ENCODE data around the gene CHRNB2. TPM values are rescaled to one million over a fixed set of nuclear protein-coding genes. Genes with fewer than 3 reads are reported as not detected.

The CHRNB2 gene
- total and polyA plus RNA-seq, 9 of the 15 experiments (the other 6 are each of a cell fraction or from before 2014, with no cell fraction given), result 0.01 TPM; not detected in 8

GRCh38 chr1:154627257-154628120 is 59.9 kb downstream of the CHRNB2 start (continued):
- TF ChIP-seq THRA (IDR thresholded peaks at IDR 0.05) (no peak), GTF3C2 (IDR thresholded peaks at IDR 0.05; ENCODE audit: borderline replicate concordance, extremely low read depth, insufficient read length) (no peak), TBL1XR1 (IDR thresholded peaks at IDR 0.05; ENCODE audit: low read length in 2 of 2) (peak in 1 of 2 experiments; percentile 43; a peak in 1 of 4 replicates), ZNF277 (CRISPR knock-in tag; IDR thresholded peaks at IDR 0.05; ENCODE audit: borderline replicate concordance) (no peak), MYBL2 (IDR thresholded peaks at IDR 0.05; ENCODE audit: low read depth) (peak; percentile 52; the same call in 1 of the 2 replicates), MYBL2 (CRISPR knock-in tag; IDR thresholded peaks at IDR 0.05; ENCODE audit: borderline replicate concordance) (no peak), HES1 (IDR thresholded peaks at IDR 0.05; ENCODE audit: low read depth) (no peak; the same call in 1 of the 2 replicates), OTX1 (CRISPR knock-in tag; IDR thresholded peaks at IDR 0.05) (no peak), ZNF3 (CRISPR knock-in tag; IDR thresholded peaks at IDR 0.05) (no peak), KLF16 (IDR thresholded peaks at IDR 0.05) (peak; percentile 73), ZNF445 (CRISPR knock-in tag; IDR thresholded peaks at IDR 0.05; ENCODE audit: low read depth) (no peak), ZFP30 (CRISPR knock-in tag; IDR thresholded peaks at IDR 0.05; ENCODE audit: borderline replicate concordance) (no peak), DPF2 (IDR thresholded peaks at IDR 0.05) (0 out of 2 replicates have a peak, but pooled peaks have one; percentile 39), ZNF561 (CRISPR knock-in tag; conservative IDR thresholded peaks at IDR 0.05) (no peak), CAMTA2 (CRISPR knock-in tag; conservative IDR thresholded peaks at IDR 0.05) (no peak), NR4A1 (CRISPR knock-in tag; IDR thresholded peaks at IDR 0.05) (no peak), NR4A1 (tag; IDR thresholded peaks at IDR 0.05) (no peak), WHSC1 (IDR thresholded peaks at IDR 0.05; ENCODE audit: low read length) (no peak), ZNF436 (CRISPR knock-in tag; IDR thresholded peaks at IDR 0.05) (no peak), MCM7 (IDR thresholded peaks at IDR 0.05) (no peak), PHB2 (IDR thresholded peaks at IDR 0.05; ENCODE audit: low read depth) (no peak), ZSCAN32 (CRISPR knock-in tag; IDR thresholded peaks at IDR 0.05) (peak; percentile 31; the same call in 1 of the 2 replicates), ZNF263 (CRISPR knock-in tag; IDR thresholded peaks at IDR 0.05; ENCODE audit: borderline replicate concordance) (no peak), ZNF133 (CRISPR knock-in tag; IDR thresholded peaks at IDR 0.05) (no peak)
